HCT116 (cell line): Measurements from ENCODE around the gene PSENEN. TPM values are rescaled to one million over a fixed set of nuclear protein-coding genes. Genes with fewer than 3 reads are reported as not detected.

Experiments
- ATAC-seq: fragments of 200-7000 bp; cut with Tn5 transposase; 2 replicates; pipeline ENCODE4 v1.9.1; 2020; ENCODE audit warnings: mild to moderate bottlenecking, moderate library complexity
- BruUV-seq: library from RNA; stranded (reverse); fragments of 400-500 nt; replicated peaks from 2 replicates; lab custom pipeline; 2021; lab: Mats Ljungman, UMichigan
- CTCF ChIA-PET: fragments of 300-600 bp; sonication (Branson Sonifier 250); formaldehyde crosslinking; loops from one replicate; lab custom pipeline; 2021; ENCODE audit warnings: antibody characterized with exemption; lab: Charles Lee
- POLR2A ChIA-PET: fragments of 300-600, 350-600 bp; sonication (Branson Sonifier 250); formaldehyde crosslinking; loops from one replicate; lab custom pipeline; 2021; ENCODE audit warnings: antibody characterized with exemption; lab: Charles Lee
- RAD21 ChIA-PET, 2 experiments: fragments of 300-600 bp; sonication (Branson Sonifier 250); formaldehyde crosslinking; loops; one replicate each; lab custom pipeline; 2023; ENCODE audit warnings: low total read pairs in 2 of 2; ENCODE audit not compliant: uncharacterized antibody in 2 of 2, unreplicated experiment in 2 of 2, low non-redundant PET in 1 of 2; lab: Charles Lee
- DNase-seq: peaks from one replicate; pipeline ENCODE4 v3.0.0-alpha.2; 2010; ENCODE audit warnings: low read depth, low spot score
- H2AFZ ChIP-seq: fragments of 200-600 bp; shearing (Covaris generic), sonication (generic); 2 replicates; pipeline ENCODE4 v1.6.1; 2017; ENCODE audit warnings: low read depth, mixed run types, mixed read lengths, antibody characterized with exemption, low read length; ENCODE audit not compliant: poor library complexity, severe bottlenecking
- H3K27ac ChIP-seq: 2 replicates; pipeline ENCODE4 v1.5.1; 2012; ENCODE audit warnings: low read depth, low read length
- H3K27me3 ChIP-seq: fragments of 200-600 bp; sonication (generic); 2 replicates; pipeline ENCODE4 v1.6.1; 2016; ENCODE audit warnings: mixed run types, low read length, mixed read lengths; ENCODE audit not compliant: insufficient read depth
- H3K36me3 ChIP-seq, 2 experiments: fragments of 200-500 bp in 1 of 2; fragments of 200-600 bp in 1 of 2; sonication (Bioruptor generic) in 1 of 2; sonication (generic) in 1 of 2; 2 replicates each; pipeline versions ENCODE4 v1.5.1 to v1.6.1; 2014 to 2016; ENCODE audit warnings: low read length in 2 of 2, inconsistent platforms in 1 of 2, mixed read lengths in 1 of 2, mixed run types in 1 of 2; ENCODE audit not compliant: insufficient read depth in 2 of 2, control insufficient read depth in 1 of 2
- H3K4me1 ChIP-seq, 2 experiments: fragments of 200-600 bp in 1 of 2; sonication (generic) in 1 of 2; 2 replicates each; pipeline versions ENCODE4 v1.5.1 to v1.6.1; 2012 to 2017; ENCODE audit warnings: low read length in 2 of 2, inconsistent platforms in 1 of 2, mild to moderate bottlenecking in 1 of 2, mixed read lengths in 1 of 2, mixed run types in 1 of 2, moderate library complexity in 1 of 2; ENCODE audit not compliant: insufficient read depth in 2 of 2, control insufficient read depth in 1 of 2
- H3K4me2 ChIP-seq: fragments of 200-600 bp; sonication (generic); 2 replicates; pipeline ENCODE4 v1.6.1; 2017; ENCODE audit warnings: mixed run types, low read length, mixed read lengths
- H3K4me3 ChIP-seq, 2 experiments: fragments of 200-600 bp in 1 of 2; sonication (generic) in 1 of 2; replicated peaks in 1 of 2; 2 replicates each; pipeline ENCODE4 v1.5.1; 2011 to 2016; ENCODE audit warnings: low read length in 2 of 2, control low read depth in 1 of 2, low read depth in 1 of 2, mild to moderate bottlenecking in 1 of 2, mixed read lengths in 1 of 2, mixed run types in 1 of 2
- H3K79me2 ChIP-seq: fragments of 200-600 bp; sonication (generic); 2 replicates; pipeline ENCODE4 v1.6.1; 2017; ENCODE audit warnings: mild to moderate bottlenecking, mixed run types, low read length, moderate library complexity, mixed read lengths; ENCODE audit not compliant: insufficient read depth
- H3K9ac ChIP-seq: fragments of 200-600 bp; sonication (generic); 2 replicates; pipeline ENCODE4 v1.6.1; 2016; ENCODE audit warnings: low read length, mixed read lengths
- H3K9me2 ChIP-seq: fragments of 200-600 bp; sonication (generic), shearing (Covaris generic); 2 replicates; pipeline ENCODE4 v1.6.1; 2017; ENCODE audit warnings: mixed run types, mild to moderate bottlenecking, moderate library complexity; ENCODE audit not compliant: insufficient read depth
- H3K9me3 ChIP-seq, 2 experiments: fragments of 200-500 bp in 1 of 2; fragments of 200-600 bp in 1 of 2; sonication (Bioruptor generic) in 1 of 2; sonication (generic) in 1 of 2; 2 replicates each; pipeline ENCODE4 v1.6.1; 2014 to 2017; ENCODE audit warnings: low read length in 2 of 2, mixed read lengths in 2 of 2, inconsistent platforms in 1 of 2, low read depth in 1 of 2, mild to moderate bottlenecking in 1 of 2, mixed run types in 1 of 2, moderate library complexity in 1 of 2; ENCODE audit not compliant: control insufficient read depth in 1 of 2, insufficient read depth in 1 of 2
- H4K20me1 ChIP-seq: fragments of 200-600 bp; sonication (generic), shearing (Covaris generic); 2 replicates; pipeline ENCODE4 v1.6.1; 2017; ENCODE audit warnings: mixed run types, mild to moderate bottlenecking, moderate library complexity; ENCODE audit not compliant: insufficient read depth
- CBX3 ChIP-seq: IDR thresholded peaks from 2 replicates; pipeline ENCODE4 v1.6.1; 2012; ENCODE audit warnings: low read depth
- CEBPB ChIP-seq: IDR thresholded peaks from 2 replicates; pipeline ENCODE4 v1.6.1; 2012; ENCODE audit warnings: low read depth
- ELF1 ChIP-seq: IDR thresholded peaks from 2 replicates; pipeline ENCODE4 v1.6.1; 2012; ENCODE audit warnings: low read depth, borderline replicate concordance
- EZH2phosphoT487 ChIP-seq: fragments of 200-600 bp; IDR thresholded peaks from 2 replicates; pipeline ENCODE4 v1.6.1; 2018; ENCODE audit warnings: antibody characterized with exemption, borderline replicate concordance
- POLR2A ChIP-seq: IDR thresholded peaks from 2 replicates; pipeline ENCODE4 v1.7.0; 2011; ENCODE audit warnings: borderline replicate concordance; ENCODE audit not compliant: insufficient read depth, insufficient read length; ENCODE audit errors: extremely low read depth
- POLR2AphosphoS5 ChIP-seq: IDR thresholded peaks from 2 replicates; pipeline ENCODE4 v1.6.1; 2011; ENCODE audit warnings: mild to moderate bottlenecking, low read depth, low read length, moderate library complexity
- REST ChIP-seq: IDR thresholded peaks from 2 replicates; pipeline ENCODE4 v1.6.1; 2012; ENCODE audit warnings: low read depth
- TCF7L2 ChIP-seq: IDR thresholded peaks from 2 replicates; pipeline ENCODE4 v1.7.0; 2011; ENCODE audit warnings: borderline replicate concordance, inconsistent platforms; ENCODE audit not compliant: insufficient read depth, insufficient read length; ENCODE audit errors: extremely low read depth
- ZBTB33 ChIP-seq: IDR thresholded peaks from 2 replicates; pipeline ENCODE4 v1.6.1; 2011; ENCODE audit warnings: mild to moderate bottlenecking, low read length, moderate library complexity; ENCODE audit not compliant: insufficient replicate concordance; ENCODE audit errors: extremely low read depth
- ZFX ChIP-seq: fragments of 450-650 bp; IDR thresholded peaks from 2 replicates; pipeline ENCODE4 v1.6.1; 2017
- intact Hi-C: fragments of 100-400 bp; cut with micrococcal nuclease; formaldehyde crosslinking; loops from 2 replicates; pipeline ENCODE4 v1.10.0; 2022
- total RNA-seq: library from RNA; stranded (reverse); gene quantifications from one replicate; pipeline ENCODE4 v1.2.1, GENCODE V29; 2021; ENCODE audit not compliant: unreplicated experiment

Gene PSENEN
- total RNA-seq, 1 experiment from 2014 or later = 55.3 TPM

DNA sequence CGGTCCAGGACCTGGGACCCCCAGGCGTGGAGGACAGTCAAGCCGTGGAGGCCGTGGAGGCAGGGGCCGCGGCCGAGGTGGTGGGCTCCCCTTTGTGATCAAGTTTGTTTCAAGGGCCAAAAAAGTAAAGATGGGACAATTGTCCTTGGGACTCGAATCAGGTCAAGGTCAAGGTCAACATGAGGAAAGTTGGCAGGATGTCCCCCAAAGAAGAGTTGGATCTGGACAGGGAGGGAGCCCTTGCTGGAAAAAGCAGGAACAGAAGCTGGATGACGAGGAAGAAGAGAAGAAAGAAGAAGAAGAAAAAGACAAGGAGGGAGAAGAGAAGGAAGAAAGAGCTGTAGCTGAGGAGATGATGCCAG is 25.3 kb upstream of the PSENEN start:
- peaks cover 40% of the 10 kb centered on the region for H3K79me2 ChIP-seq
- no peaks in the 10 kb centered on the region for H3K27me3 ChIP-seq
- H3K4me3 ChIP-seq = no peak overlapping the region
- RAD21 ChIA-PET = no interaction called here
- peaks cover 16 to 28% of the 10 kb centered on the region in 2 experiments for H3K4me1 ChIP-seq
- no peak for ATAC-seq
- H3K9me2 ChIP-seq = no peaks in the 10 kb centered on the region
- CTCF ChIA-PET = no interaction called here
- no TSS peak for BruUV-seq
- DNase-seq = no peak
- H3K9me3 ChIP-seq = no peaks in the 10 kb centered on the region
- no peak overlapping the region for H3K9ac ChIP-seq
- H2AFZ ChIP-seq = no peak overlapping the region
- POLR2A ChIA-PET = interaction anchor here (1.7 kb wide), 1 partner anchor 28 kb away, joined by 3 read pairs; the partner anchor contains the start of gene LIN37
- H3K27ac ChIP-seq = no peak overlapping the region
- H4K20me1 ChIP-seq = no peaks in the 10 kb centered on the region
- TF ChIP-seq CEBPB (no peak), ELF1 (no peak), POLR2AphosphoS5 (no peak), TCF7L2 (no peak), CBX3 (no peak), ZFX (no peak), REST (no peak), EZH2phosphoT487 (no peak), POLR2A (no peak), ZBTB33 (no peak)
- TF ChIP-seq, all 23 proteins: peak for 0
- peaks cover 37 to 39% of the 10 kb centered on the region in 2 experiments; a peak in 3 of 4 replicates for H3K36me3 ChIP-seq
- intact Hi-C loops = no loop called here
- no peak overlapping the region for H3K4me2 ChIP-seq
